PC-3 (cell line): Measurements from ENCODE around the gene MICU1.

ENCODE experiments used
- CTCF ChIP-seq: fragments of 300-600 bp; sonication (generic); conservative IDR thresholded peaks from 2 replicates; pipeline ENCODE4 v1.5.1; 2017; ENCODE audit warnings: antibody characterized with exemption, low read depth, mild to moderate bottlenecking, low read length
- EZH2 ChIP-seq: fragments of 300-600 bp; sonication (generic); IDR thresholded peaks from one replicate; pipeline ENCODE4 v1.6.1; 2017; ENCODE audit warnings: antibody characterized with exemption, mild to moderate bottlenecking, low read length; ENCODE audit not compliant: unreplicated experiment
- EZH2phosphoT487 ChIP-seq: fragments of 300-600 bp; sonication (generic); IDR thresholded peaks from 2 replicates; pipeline ENCODE4 v1.6.1; 2018; ENCODE audit warnings: mild to moderate bottlenecking, antibody characterized with exemption, low read length, borderline replicate concordance

DNA sequence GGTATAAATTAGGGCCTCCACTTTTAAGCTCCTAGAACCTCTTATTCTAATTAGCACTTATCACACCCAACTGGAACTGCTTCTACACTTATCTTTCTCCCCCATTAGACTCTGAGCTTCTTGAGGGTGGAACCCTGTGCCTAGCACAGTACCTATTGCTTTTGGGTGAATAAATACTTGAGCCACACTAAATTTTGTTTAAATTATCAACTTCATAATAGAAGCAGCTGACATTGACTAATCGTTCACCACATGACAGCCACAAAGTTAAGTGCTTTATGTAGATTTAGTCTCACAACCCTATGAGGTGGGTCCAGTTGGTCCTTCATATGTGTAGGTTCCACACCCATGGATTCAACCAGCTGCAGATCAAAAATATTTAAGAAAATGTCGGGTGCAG is 235.1 kb downstream of the MICU1 start:
- TF ChIP-seq CTCF (no peak), EZH2 (no peak), EZH2phosphoT487 (no peak)
